Measurements from ENCODE around the gene TOP1.

TOP1 gene

GRCh38 chr20:41078329-41078728 is 49.7 kb downstream of the TOP1 start:
- CTCF ChIA-PET, result interaction anchor here (0.8 to 2.1 kb wide), 5 partner anchors 9 to 110 kb away, joined by 3 to 11 read pairs (median 5); no protein-coding TSS in a partner anchor
- no peak for DNase-seq (ENCODE audit: extremely low spot score)
- no peak for TF ChIP-seq CTCF (IDR thresholded peaks at IDR 0.05; ENCODE audit: control extremely low read depth, extremely low read depth, low read depth, missing control alignments)
- POLR2A ChIA-PET, result no interaction called here

- POLR2A ChIA-PET, result no interaction called here
- TF ChIP-seq CTCF (IDR thresholded peaks at IDR 0.05; ENCODE audit: control extremely low read depth, extremely low read depth, low read depth, missing control alignments), result no peak
- CTCF ChIA-PET, result interaction anchor here (0.7 to 5.6 kb wide), 11 partner anchors 9 to 111 kb away, joined by 3 to 32 read pairs (median 3); partner anchors contain the start of gene TOP1
- no peak for DNase-seq (ENCODE audit: extremely low spot score)
Observed at GRCh38 chr20:41079066-41079465, 50.4 kb downstream of the TOP1 start.

- ChIA-PET POLR2A (no interaction called here), CTCF (interaction anchor here (1.5 to 5.6 kb wide), 5 partner anchors 10 to 118 kb away, joined by 4 to 32 read pairs (median 6); no protein-coding TSS in a partner anchor)
Observed at GRCh38 chr20:41080866-41081265, 52.2 kb downstream of the TOP1 start.

GRCh38 chr20:41081276-41081814 is 52.7 kb downstream of the TOP1 start:
- CTCF ChIA-PET, result interaction anchor here (1.5 to 5.6 kb wide), 4 partner anchors 11 to 90 kb away, joined by 4 to 32 read pairs (median 11); no protein-coding TSS in a partner anchor

More at GRCh38 chr20:41080866-41081265, 52.2 kb downstream of the TOP1 start:
- no peak for TF ChIP-seq CTCF (IDR thresholded peaks at IDR 0.05; ENCODE audit: control extremely low read depth, extremely low read depth, low read depth, missing control alignments)
- DNase-seq (ENCODE audit: extremely low spot score), result no peak

GRCh38 chr20:41082306-41082705 is 53.7 kb downstream of the TOP1 start:
- TF ChIP-seq CTCF (IDR thresholded peaks at IDR 0.05; ENCODE audit: control extremely low read depth, extremely low read depth, low read depth, missing control alignments), result no peak
- no peak for DNase-seq (ENCODE audit: extremely low spot score)
- POLR2A ChIA-PET, result no interaction called here
- CTCF ChIA-PET, result interaction anchor here (0.9 to 5.6 kb wide), 5 partner anchors 8 to 113 kb away, joined by 3 to 32 read pairs (median 6); no protein-coding TSS in a partner anchor

More at GRCh38 chr20:41081276-41081814, 52.7 kb downstream of the TOP1 start:
- DNase-seq (ENCODE audit: extremely low spot score), result no peak
- POLR2A ChIA-PET, result no interaction called here
- no peak for TF ChIP-seq CTCF (IDR thresholded peaks at IDR 0.05; ENCODE audit: control extremely low read depth, extremely low read depth, low read depth, missing control alignments)

- POLR2A ChIA-PET, result no interaction called here
- no peak for TF ChIP-seq CTCF (IDR thresholded peaks at IDR 0.05; ENCODE audit: control extremely low read depth, extremely low read depth, low read depth, missing control alignments)
- no peak for DNase-seq (ENCODE audit: extremely low spot score)
- CTCF ChIA-PET, result interaction anchor here (1.3 to 3.0 kb wide), 4 partner anchors 10 to 95 kb away, joined by 4 to 16 read pairs (median 6); no protein-coding TSS in a partner anchor
Observed at GRCh38 chr20:41085606-41086005, 57.0 kb downstream of the TOP1 start.
